A204.1 (cell line): Measurements from ENCODE around the gene RSBN1.
"Not testable (repeated sequence)": the region's sequence is repeated elsewhere in the genome, so short reads cannot be mapped to it uniquely, and the experiment has no call there.

Experiments
- FAIRE-seq: peaks from 2 replicates; lab custom pipeline; 2012; peaks lifted over from hg19 to GRCh38; lab: Jason Lieb, UNC

Gene RSBN1

DNA sequence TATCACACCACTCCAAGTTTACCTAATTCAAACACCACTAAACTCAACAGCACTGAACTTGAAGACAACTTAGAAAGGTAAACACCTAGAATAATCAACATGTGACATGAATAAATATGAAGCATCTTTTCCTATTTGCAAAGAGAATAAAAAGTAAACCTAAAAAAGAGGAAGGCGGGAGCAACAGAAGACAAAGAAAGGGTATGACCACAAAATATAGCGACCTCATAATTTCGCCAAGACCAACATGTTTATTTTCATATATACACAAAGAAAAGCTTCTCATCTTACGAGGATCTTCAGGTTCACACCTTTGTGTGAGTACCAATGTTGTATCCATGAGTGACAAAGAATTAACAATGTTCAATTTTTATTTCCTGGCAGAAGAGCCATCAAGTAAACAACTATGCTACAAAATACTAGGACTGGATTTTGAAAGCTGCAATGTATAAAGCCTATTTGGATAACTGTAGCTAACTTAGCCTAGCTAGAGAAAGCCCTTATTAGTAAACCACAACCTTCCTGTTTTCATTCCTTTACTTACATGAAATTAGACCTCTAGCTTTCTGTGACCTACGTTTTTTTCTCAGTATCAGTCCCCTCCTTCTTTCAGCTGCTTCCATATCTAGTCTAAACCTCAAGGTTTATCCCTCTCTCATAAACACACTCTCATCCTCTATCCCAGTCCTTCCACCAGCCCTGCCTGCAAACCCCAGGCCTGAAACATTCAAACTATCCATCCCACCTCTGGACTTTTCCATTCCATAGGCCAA is 31.7 kb downstream of the RSBN1 start:
- FAIRE-seq = no peak

DNA sequence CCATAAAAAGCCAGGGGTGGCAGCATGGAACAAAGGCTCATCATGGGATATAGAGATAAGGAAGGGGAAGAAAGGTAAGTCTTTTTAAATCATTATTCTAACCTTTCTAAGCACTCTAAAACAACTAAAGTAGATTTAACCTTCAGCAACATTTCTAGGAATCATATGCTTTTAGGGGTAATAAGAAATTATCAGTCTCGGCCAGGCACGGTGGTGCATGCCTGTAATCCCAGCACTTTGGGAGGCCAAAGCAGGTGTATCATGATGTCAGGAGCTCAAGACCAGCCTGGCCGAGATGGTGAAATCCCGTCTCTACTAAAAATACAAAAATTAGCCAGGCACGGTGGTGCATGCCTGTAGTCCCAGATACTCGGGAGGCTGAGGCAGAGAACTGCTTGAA is 32.7 kb downstream of the RSBN1 start:
- FAIRE-seq = no peak

DNA sequence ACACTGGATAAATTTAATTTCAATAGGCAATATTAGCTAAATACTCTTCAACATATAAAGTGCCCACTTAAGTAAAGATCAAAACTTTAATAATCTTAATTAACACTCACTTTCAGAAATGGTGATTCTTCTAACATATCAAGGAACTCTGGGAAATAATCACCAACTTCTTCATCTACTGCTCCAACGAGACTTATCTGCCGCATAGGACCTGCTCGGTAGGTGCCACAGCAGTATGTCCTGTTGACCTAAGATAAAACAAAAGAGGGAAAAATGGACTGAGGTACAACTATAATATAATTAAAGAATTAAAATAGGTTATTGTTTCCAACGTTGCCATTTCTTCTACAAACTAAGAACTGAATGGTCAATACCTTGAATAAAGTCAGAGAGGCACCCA is 34.7 kb downstream of the RSBN1 start:
- no peak for FAIRE-seq

DNA sequence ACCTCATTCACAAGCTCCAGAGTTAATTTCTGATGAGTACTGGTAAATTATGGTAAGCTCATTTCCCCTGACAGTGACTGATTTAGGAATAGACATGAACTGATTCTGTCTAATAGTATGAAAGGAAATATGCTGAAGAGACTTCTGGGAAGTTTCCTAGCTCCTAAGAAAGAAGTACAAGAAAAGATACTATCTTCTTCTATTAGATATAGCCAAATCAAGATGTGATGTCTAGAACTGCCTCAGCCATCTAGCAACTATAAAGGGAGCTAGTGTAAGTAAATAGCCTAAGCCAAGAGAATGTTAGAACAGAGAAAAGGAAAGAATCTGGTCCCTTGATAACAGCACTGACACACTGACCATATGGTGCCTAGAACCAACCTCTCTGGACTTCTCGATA is 42.2 kb downstream of the RSBN1 start:
- no peak for FAIRE-seq

DNA sequence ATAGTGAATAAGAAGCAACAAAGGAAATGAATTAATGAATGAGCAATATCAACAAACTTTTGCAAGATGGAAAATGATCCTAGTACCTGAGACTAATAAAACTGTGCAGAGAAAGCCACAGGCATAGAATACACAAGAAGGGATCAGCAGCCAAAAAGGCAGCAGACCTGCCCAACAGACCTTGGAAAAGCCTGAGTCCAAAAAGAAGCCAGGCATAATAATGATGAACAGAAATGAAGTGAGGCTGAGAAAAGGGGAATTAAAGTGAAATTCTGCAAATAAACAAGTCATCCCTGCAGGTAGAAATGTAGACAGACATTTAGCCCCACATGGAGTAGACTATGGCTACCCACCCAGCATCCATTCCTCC is 42.7 kb downstream of the RSBN1 start:
- FAIRE-seq = no peak

DNA sequence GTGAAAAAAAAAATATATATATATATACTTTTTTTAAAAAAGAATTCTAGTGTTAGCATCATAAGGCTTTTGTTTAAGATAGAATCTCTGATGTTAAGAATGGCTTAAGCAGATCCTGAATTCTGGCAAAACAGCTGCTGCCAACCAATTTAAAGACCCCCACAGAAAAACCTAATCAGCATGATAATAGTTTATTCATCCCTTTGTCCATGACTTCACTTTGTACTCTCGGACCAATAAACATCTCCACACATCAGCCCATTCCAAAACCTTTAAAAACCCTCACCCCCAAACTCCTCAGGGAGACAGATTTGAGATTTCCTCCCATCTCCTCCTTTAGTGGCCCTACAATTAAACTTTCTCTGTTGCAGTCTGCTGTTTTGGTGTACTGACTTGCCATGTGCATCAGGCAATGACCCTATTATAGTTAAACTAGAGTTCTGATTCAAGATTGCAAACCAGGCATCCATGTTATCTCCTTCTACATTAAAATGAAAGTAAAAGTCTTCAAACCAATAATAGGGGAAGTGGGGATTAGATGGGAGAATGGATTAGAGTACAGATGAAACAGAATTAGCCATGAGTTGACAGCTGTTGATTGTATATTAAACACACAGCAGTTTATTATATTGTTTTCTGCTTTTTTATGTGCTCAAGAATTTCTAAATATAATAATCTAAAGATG is 43.2 kb downstream of the RSBN1 start:
- FAIRE-seq = no peak

DNA sequence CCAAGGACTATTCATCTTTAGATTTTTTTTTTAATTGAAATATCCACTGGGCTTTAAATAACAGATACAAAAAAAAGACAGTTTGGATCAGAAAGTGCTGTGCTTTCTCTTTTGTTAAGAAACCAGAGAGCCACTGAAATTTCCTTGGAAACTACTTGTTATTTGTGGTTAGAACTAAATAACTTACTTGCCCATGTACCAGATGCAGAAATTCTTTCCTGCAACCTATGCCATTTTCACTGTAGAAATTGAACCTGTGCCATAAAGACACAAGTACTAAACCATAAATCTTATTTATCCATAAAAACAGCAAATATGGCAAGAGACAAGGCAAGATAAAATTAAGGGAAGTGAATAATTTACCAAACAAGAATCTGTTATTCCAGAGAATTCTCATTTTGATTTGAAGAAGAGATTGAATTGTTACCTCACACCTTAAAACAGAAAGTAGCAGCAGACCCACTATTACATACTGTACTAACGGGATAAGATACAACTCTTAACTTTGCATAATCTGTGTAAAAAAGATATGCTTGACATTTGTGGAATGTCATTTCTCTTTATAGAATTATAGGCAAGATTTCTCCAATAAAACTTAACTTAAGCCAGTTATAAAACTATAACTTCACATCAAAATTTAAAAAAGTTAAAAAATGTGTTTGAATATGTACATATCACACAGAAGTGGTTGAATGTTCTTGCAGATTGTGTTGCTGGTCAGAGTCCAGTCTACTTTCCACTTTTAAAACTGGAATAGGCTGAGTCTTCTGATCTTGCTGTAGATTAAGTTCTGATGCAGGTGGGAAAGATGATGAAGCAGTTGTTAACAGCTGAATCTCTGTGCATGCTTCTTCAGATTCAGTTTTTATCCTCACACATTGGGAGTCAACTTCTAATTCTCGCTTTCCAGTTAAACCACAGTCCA is 46.7 kb downstream of the RSBN1 start:
- FAIRE-seq = no peak

DNA sequence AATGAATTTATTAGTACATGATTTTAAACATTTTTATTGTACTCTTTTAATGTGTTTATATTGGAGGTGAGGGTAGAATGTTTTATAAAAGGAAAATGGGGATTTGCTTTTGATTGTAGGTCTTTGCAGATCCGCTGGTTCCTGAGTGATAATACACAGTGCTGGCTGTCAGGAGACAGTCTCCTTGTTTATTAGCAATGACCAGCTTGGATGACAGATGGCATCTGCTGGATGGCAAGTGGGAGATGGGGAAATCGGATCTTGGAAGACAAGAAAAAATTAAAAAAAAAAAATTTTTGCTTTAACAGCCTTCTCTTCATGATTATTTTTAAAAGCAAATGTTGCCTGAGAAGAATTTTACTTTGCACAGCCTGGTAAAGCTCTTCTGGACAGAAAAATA is 48.6 kb downstream of the RSBN1 start:
- no peak for FAIRE-seq

DNA sequence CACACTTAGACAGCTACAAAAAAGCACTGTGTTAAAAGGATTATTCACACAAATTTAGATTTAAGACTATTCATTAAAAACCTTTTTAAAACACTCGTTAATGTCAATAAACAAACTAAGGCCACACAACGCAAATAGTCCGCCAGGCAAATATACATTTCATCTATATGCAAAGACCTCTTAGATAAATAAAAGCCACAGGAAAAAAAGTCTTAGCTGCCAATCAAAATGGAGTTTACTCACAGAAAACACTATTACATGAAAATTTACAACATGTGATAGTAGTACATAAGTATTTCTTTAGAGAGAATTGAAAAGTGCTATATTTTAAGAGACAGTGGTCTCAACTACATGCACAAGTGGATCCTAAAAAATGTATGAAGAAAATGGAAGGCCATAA is 50.3 kb downstream of the RSBN1 start:
- no peak for FAIRE-seq

DNA sequence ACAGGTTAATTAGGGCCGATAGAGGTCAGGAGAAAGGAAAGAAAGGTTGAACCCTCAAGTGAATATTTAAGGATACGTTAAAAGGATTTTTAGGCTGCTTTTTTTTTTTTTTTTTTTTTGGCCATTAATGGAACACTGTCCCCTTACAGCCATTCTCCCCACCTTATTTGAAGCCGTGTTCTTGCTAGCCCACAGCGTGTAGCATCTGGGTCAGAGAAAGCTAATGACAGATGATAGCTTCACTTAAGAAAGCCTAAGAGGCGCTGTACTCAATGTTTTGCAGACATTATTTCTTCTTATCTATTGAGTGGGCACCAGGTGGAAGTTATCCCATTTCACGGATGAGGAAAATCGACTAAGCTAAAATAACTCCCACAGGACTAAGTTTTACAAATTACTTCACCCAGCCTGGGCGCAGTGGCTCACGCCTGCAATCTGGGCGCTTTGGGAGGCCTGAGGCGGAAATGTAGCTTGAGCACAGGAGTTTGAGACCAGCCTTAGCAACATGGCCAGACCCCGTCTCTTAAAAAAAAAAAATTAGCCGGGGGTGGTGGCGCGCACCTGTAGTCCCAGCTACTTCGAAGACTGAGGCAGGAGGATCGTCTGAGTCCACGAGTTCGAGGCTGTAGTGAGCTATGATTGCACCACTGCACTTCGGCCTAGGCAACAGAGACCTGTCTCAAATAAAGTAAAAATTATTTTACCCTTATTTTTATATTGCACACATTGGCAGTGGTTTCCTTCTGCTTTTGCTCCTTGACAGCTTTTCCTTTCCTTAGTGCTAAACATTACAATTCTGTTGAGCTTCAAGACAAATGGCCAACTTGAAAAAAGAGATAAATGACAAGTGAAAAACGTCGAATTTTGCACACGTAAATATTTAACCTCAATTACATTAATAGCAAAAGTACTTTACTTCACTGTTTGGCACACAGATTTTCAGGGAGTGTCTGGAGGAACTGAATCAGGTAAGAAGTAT is 51.9 kb downstream of the RSBN1 start:
- no peak for FAIRE-seq

DNA sequence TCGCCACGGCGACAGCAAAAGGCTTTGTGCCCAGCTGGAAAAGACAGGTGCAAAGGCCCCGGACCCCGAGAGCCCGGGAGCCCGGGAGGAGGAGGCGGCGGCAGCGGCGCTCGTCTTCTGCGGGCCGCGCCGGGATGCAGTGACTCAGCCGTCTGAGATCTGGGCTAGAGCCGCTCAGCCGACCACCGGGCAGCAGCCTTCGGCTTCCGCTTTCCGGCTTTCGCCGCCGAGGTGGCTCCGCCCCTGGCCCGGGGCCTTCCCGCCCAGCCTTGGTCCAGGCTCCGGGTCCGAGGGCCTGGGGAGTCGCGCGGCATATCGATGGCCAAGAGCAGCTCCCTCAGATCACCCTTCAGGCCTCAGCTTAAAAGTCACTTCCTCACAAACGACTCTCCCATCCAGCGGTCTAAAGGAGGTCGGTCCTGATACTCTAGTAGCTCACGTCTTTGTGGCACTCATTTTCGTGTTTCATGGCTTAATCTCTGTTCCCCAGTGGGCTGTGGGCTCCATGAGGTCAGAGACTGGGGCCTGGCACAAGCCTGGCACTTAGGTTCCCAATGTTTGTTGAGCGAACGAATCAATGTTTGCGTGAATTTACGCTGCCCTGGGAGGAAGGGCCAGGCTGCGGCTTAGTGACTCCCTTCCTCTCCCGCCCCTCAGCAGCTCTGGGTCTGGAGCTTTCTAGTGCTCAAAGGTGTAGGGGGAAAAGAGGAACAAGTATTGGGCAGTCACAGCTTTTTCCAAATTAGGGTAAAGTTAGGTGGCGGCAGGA is 52.8 kb downstream of the RSBN1 start, which contains the start of gene PHTF1:
PHTF1 (minus strand) TSS at position 154 of the 769 bp plus-strand sequence. CDS start 783 bp downstream, outside the sequence.
- no peak for FAIRE-seq

DNA sequence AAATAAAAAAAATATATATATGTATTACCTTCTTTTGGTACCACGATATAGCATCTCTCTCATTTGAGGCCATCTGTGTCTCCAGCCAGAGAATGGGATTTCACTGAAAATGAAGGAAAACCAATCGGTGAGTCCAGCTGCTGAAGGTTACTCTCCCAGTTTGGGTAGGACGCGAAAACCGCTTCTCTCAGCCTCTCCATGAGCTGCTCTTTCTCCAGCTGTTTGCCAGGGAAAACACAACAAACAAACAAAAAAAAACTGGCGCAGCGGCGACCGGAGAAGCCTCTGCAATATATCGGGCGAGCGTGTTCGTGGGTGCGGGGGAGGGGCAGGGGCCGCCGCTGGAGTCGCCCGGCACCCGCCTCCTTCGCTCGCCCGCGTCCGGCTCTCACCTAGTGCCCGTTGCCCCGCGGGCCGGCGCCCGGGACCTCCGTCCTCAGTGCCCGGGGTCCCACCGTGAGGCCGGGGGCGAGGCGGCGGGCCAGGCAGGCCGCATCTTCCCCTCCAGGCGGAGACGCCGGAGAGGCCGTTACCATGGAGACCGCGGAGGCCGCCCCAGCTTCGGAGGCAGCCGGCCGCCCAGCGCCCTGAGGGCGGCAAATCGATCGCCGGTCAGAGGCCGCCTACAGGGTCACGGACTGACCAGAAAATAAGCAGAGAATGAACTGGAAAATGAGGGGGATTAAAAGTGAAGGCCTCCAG is 53.5 kb downstream of the RSBN1 start:
- no peak for FAIRE-seq

DNA sequence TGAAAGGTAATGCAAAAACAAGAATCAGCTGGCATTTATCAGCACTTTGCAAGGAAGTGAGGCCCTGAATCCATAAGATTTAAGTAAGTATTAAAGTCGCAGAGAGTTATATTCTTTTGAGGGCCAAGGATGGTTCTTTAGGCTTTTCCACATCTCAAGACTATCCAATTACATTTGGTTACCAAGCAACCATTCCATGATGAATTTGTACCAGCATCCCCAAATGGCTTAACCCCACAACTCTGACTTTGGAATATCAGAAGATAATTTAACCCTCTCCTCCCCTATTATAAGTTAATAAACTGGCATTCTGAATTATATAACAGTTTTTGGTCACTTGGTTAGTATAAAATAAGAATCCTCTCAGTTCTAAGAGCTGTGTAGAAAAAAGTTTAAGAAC is 55.8 kb downstream of the RSBN1 start:
- no peak for FAIRE-seq

DNA sequence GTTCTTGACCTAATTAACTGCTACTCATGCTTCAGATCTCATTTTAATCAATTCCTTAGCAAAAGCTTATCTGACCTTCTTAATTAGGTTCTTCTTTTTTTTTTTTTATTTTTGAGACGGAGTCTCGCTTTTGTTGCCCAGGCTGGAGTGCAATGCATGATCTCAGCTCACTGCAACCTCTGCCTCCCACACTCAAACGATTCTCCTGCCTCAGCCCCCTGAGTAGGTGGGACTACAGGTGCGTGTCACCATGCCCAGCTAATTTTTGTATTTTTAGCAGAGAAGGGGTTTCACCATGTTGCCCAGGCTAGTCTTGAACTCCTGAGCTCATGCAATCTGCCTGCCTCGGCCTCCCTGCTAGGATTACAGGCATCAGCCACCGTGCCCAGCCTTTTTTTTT is 58.9 kb downstream of the RSBN1 start:
- not testable (repeated sequence) for FAIRE-seq

DNA sequence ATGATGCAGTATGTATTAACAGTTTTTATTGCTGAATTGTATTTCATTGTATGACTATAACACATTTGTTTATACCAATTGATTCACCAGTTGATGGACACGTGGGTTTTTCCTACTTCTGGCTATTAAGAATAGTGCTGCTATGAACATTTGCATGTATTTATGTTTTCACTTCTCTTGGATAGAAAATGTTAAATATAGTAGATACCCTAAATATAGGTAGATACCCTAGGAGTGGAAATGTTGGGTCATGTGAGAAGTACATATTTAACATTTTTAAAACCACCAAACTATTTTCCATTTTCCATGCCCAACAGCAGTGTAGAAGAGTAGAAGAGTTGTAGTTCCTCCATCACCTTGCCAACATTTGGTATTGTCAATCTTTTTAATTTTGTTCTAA is 60.8 kb downstream of the RSBN1 start:
- no peak for FAIRE-seq

DNA sequence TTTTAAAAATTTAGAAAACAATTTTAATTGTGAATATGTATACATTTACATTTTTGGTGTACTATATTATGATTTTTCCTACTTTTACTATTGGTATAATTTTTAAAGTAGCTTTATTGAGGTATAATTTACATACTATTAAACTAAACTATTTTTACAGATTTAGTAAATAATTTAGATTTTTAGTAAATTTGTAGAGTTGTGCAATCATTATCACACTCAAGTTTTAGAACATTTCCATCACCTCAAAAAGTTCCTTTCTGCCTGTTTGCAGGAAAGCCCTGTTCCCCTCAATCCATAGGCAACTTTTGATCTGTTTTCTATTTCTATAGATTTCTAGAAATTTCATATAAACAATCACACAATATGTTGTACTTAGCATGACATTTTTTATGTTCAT is 61.2 kb downstream of the RSBN1 start:
- FAIRE-seq = no peak

DNA sequence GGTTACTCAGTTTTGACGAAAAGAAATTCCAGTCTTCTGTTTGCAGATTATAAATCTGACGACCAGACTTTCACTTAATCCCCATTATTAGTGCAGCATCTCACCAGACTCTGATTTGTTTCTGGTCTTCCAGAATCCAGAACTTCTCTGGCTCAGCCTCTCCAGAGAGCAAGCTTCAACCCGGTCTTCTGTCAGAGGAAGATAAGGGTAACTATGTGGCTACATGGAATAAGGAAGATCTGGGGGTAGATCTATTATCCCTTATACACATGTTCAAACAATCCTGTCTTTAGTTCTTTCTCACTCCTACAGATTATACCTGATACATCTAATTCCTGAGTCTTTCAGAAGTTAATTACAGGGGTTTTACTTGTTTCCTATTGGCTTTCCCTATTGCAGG is 62.9 kb downstream of the RSBN1 start:
- FAIRE-seq = no peak

DNA sequence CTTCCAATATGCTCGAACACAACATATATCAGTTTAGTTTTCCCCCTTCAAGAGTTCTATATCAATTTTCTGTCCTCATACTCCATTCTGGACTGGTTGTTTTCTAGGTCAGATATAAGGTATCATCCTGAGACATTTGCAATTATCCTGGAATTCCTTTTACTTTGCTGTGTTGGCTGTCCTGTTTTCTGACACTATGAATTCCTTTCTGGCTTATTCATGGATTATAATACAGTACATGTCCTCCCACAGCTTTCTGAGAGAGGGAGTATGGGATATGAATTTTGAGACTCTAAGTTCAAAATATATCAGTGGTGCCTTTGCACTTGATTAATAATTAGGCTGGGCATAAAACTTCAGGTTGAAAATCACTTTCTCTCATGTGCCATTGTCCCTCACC is 64.9 kb downstream of the RSBN1 start:
- FAIRE-seq = no peak

DNA sequence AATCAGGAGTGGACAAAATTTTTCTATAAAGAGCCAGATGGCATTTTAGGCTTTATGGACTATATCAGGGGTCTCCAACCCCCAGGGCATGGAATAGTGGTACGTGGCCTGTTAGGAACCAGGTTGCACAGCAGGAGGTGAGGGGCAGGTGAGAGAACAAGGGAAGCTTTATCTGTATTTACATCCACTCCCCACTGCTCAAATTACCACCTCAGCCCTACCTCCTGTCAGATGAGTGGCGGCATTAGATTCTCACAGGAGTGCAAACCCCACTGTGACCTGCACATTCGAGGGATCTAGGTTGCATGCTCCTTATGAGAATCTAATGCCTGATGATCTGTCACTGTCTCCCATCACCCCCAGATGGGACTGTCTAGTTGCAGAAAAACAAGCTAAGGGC is 66.9 kb downstream of the RSBN1 start:
- FAIRE-seq = no peak

DNA sequence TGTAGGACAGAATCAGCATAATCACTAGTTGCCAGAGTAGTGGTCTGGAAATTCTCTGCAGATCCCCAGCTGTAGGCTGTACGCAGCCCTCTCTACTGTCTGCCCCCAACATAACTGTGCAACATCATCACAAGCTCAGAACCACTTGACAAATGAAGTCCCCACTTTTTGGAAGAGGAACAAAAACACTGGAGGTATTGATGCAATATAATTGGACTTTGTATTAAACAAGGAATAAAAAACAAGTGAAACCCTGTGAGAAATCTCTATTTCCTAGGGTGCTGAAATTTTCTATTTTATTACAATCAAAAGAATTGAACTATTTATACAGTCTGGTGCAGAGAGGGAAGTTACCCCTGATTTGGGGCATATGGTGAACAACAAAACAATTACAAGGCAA is 68.2 kb downstream of the RSBN1 start:
- FAIRE-seq = no peak
